HG03103 (cell line): ENCODE measurements around the gene RCN2.

ENCODE experiments used
- ATAC-seq: cut with Tn5 transposase; IDR thresholded peaks from one replicate; pipeline ENCODE4 v1.9.1; 2021; ENCODE audit warnings: low read depth; ENCODE audit not compliant: unreplicated experiment

RCN2 gene

DNA sequence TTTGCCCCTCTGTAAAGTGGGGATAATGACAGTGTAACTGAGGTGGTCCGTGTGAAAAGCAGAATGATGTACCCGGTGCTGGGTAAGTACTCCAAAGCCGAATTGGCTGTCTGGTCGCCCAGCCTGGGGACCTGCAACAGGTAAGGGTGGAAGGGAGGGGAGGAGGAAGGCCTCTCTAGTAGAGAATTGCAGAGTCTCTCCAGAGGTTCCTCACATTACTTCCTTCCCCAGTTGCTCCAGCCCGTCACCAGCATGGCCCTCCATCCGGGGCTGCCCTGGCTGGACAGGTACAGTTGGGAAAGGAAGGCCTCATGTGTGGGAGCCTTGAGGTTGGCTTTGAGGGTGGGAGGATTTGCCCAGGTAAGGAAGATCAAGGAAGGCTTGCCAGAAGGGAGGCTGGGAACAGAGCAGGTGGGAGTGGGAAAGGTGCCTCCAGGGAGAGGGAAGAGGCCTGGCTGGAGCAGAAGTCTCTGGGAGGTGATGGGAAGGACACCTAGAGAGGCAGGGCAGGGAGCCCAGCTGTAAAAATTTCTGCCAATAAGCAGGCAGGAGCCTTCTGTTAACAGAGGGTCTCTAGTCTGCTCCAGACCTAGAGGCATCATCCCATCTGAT, 61.7 kb downstream of the RCN2 start:
- ATAC-seq: no peak

- no peak for ATAC-seq
Observed at GRCh38 chr15:76994001-76994400, 62.5 kb downstream of the RCN2 start.

DNA sequence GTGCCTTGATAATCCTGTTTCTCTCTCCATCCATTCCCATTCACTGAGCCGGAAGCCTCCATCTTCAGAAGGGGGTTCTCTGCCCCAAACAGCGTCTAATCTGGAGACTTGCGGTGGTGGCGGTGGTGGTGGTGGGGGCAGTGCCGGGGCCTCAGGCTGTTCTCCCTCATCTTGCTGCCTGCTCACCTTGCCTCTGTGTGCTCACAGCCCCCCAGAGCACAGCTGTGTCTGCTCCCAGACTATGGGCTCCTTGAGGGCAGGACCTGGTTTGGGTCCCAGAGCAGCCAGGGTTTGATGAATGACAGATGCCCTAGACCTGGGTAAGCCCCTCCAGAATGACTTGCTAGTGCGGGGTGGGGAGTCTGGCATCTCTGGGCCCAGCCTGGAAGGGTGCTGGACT, 62.9 kb downstream of the RCN2 start:
- no peak for ATAC-seq

DNA sequence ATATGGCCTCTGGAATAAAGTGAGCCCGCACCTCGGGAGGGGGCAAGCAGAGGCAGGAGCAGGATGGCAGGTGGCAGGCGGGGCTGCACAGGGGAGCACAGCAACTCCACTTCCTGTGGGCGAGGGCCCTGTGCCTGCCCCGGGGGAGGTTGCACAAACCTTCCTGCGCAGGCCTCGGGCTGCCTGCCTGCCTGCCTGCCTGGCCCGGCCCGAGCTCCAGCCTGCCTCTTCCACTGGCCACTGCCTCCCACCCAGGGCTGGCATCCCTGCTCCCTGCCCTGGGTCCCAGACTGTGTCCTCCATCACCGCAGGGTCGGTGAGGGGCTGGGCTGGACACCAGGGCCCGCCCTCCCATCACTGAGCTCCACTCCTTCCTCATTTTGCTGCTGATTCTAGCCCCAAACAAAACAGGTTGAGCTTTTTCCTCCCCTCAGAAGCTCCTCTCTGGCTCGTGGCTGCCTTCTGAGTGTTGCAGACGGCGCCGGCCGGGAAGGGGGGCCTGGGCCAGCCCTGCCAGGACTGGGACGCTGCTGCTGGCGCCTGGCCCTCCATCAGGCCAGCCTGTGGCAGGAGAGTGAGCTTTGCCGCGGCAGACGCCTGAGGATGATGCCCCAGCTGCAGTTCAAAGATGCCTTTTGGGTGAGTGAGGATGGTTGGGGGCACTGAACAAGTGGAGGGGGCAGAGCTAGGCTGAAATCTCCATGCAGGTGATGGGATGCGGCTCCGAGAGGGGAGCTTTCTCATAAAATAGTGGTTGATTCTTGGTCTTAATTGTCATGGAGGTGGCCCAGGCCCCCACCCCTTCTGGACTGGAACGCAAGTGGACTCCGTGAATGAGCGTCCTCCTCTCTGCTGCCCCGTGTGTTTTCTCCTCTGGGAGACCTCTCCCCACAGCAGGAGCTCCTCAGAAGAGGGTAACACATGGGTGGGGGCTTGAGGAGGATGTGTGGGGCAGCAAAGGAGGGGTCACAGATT, 63.7 kb downstream of the RCN2 start, which contains the start of gene PSTPIP1:
TSS of gene PSTPIP1 (plus strand) at position 156 of the 975 bp plus-strand sequence. CDS start at position 604, 448 bp downstream.
- ATAC-seq: peak; percentile 66

DNA sequence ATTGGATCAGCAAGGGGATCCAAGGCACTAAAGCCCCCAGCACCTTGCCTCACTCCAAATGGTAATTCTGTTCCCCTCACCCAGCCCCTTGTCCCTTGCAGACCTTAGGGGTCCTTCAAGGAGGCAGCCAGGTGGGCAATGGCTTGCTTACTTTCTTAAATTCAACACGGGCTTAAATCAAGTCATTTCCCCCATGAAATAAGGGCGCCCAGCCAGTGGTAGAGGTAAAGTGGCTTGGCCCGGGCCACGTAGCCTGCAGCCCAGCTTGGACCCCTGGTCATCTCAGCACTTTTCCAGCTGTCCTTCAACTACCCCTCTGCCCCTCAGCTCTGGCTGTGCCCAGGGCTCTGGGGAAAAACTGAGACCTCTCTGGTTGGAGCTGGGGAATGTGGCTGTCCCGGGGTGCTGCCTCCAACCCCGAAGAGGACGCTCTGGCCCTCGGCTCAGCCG, 64.6 kb downstream of the RCN2 start:
- ATAC-seq: no peak

GRCh38 chr15:76996526-76997401, 65.2 kb downstream of the RCN2 start:
- no peak for ATAC-seq

DNA sequence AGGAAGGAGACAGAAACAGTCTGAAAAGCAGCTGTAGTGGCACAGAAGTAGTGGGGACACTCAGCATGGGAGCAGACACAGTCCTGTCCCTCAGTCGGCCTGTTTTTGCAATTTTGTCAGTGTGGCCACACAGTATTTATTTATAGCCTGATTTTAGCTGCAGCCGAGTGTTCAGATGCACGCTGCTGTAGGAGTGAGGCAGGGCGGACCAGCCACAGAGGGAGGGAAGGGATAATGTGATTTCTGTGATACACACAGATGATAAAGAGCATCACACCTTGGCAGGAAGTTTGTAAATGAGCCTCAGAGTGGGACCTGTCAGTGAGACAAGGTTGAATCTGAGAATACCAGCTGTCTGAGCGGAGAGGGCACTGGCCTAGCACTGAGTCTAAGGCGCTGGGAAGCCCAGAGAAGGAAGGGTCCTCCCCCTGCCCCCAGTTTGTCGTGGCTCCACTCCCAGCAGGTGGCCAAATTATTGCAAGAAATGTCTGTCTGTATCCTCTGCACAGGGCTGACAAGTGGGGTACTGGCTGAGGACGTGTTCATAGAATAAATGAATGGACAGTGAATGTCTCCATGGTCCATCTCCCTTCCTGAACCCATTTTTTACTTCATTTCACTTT, 67.2 kb downstream of the RCN2 start:
- ATAC-seq: no peak

DNA sequence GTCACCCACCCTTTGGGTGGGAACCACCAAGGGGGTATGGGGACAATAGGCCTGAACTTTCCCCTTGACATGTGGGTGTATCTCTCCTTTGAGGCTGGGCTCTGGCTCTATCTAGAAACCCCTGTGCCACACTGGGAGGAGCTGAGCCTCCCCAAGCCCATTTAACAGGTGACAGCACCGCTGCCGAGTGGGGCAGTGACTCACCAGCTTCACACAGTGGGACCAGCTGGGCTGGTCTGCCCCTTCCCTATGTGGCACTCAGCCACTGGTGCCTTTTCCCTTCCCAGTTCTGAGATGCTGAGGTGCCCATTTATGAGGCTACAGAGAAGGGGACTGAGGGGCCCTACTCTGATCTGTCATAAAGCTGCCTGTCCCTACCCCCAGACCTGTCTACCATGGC, 68.4 kb downstream of the RCN2 start:
- ATAC-seq: no peak

DNA sequence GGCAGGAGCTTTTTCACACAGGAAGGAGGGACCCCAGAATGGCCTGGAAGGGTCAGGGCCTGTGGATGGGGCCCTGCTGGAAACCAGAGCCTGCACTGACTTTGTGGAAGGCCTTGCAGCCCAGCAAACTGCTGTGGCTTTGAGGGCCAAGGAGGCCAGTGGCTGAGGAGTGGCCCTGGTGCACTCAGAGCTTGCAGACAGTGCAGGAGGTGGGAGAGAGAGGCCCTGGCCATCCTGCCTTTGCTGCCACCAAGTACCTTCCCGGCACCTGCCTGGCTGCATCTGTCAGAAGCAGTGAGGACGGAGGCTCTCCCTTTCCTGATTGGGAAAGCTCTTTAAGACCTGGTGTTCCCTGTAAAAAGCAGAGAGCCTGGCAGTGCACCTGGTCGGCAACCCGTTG, 69.8 kb downstream of the RCN2 start:
- ATAC-seq: no peak

- no peak for ATAC-seq
Observed at GRCh38 chr15:77001966-77002365, 70.4 kb downstream of the RCN2 start.

DNA sequence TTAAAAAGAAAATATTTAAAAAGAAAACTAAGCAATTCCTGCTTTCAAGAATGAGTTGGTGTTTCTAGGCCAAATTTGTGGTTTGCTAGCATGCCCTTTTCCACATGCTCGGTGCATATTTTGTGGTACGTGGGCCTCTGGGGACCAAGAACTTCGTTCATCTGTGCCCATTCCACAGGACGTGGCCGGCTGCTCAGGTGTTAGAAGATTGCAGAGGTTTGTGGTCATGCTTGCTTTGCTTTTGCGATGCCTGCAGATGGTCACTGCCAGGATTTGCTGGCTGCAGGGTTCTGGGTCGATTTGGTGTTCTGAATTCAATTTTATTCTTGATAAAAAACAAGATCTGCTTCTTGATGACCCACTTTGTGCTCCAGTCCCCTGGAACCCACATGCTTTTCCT, 70.9 kb downstream of the RCN2 start:
- ATAC-seq: peak; percentile 16

GRCh38 chr15:77002954-77003912, 71.7 kb downstream of the RCN2 start:
- ATAC-seq: peak; percentile 57
